HFF-Myc (cell line): ENCODE data around the gene CEP152.

Experiments
- DNase-seq: peaks from one replicate; pipeline ENCODE4 v3.0.0-alpha.2; 2011; ENCODE audit warnings: low read depth; ENCODE audit errors: extremely low read depth
- H3K4me3 ChIP-seq: replicated peaks from 2 replicates; pipeline ENCODE4 v1.5.1; 2011; ENCODE audit warnings: low read depth, mild to moderate bottlenecking, control low read depth, low read length
- CTCF ChIP-seq: IDR thresholded peaks from 2 replicates; pipeline ENCODE4 v1.5.1; 2012; ENCODE audit warnings: mild to moderate bottlenecking, low read depth, low read length, control low read depth; ENCODE audit errors: missing control alignments

CEP152 gene

GRCh38 chr15:48805591-48805990 is 5.3 kb downstream of the CEP152 start:
- no peak for TF ChIP-seq CTCF
- no peak for DNase-seq
- H3K4me3 ChIP-seq: no peak overlapping the region

- no peak overlapping the region for H3K4me3 ChIP-seq
- no peak for DNase-seq
- no peak for TF ChIP-seq CTCF
Measured at GRCh38 chr15:48803877-48804276, 7.0 kb downstream of the CEP152 start.

GRCh38 chr15:48802867-48803266 is 8.0 kb downstream of the CEP152 start:
- no peak overlapping the region for H3K4me3 ChIP-seq
- DNase-seq: peak; percentile 57
- no peak for TF ChIP-seq CTCF

- DNase-seq: no peak
- no peak for TF ChIP-seq CTCF
- H3K4me3 ChIP-seq: no peak overlapping the region
Measured at GRCh38 chr15:48802257-48802656, 8.6 kb downstream of the CEP152 start.

GRCh38 chr15:48800811-48801455 is 9.9 kb downstream of the CEP152 start:
- DNase-seq: no peak
- H3K4me3 ChIP-seq: no peak overlapping the region
- peak; percentile 8 for TF ChIP-seq CTCF

- no peak for TF ChIP-seq CTCF
- no peak for DNase-seq
- no peak overlapping the region for H3K4me3 ChIP-seq
Measured at GRCh38 chr15:48800245-48800644, 10.6 kb downstream of the CEP152 start.

GRCh38 chr15:48798319-48798718 is 12.6 kb downstream of the CEP152 start:
- DNase-seq: no peak
- H3K4me3 ChIP-seq: no peak overlapping the region
- TF ChIP-seq CTCF: no peak
